Stimulated activated CD8-positive, alpha-beta memory T cell treated with anti-CD3 and anti-CD28 coated beads, Interleukin-15, amount 100 ng/mL, for 48 hours (primary cell): ENCODE measurements around the gene IDH3G.
"Not testable (repeated sequence)": the region's sequence is repeated elsewhere in the genome, so short reads cannot be mapped to it uniquely, and the experiment has no call there.

Experiments used
- DNase-seq, 2 donors: peaks; one replicate each; pipeline ENCODE4 v3.0.0-alpha.2; 2020; ENCODE audit warnings: low read depth in 2 of 2

Gene IDH3G

DNA sequence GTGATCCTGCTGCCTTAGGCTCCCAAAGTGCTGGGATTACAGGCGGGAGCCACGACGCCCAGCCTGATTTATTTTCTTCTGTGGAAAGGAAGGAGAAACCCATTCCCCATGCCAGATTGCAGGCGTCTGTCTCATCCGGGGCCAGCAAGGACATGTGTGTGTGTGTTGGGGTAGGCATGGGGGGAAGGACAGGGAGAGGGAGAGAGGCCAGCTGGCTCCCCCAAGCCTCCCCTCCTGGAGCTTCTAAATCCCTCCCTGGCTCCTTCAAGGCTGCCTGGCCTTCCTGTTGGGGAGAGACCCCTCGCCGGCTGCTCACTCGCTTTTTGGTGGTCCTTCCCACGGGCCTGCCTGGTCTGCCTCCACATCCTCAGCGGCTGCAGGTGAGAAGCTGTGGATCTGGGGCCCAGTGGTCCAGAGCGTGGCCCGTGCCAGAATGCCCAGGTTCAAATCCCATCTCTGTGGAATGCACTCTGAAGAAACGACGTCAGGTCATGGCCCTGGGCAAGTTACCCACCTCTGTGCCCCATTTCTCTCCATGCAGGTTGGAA, 31.5 kb downstream of the IDH3G start:
- DNase-seq, result no peak

DNA sequence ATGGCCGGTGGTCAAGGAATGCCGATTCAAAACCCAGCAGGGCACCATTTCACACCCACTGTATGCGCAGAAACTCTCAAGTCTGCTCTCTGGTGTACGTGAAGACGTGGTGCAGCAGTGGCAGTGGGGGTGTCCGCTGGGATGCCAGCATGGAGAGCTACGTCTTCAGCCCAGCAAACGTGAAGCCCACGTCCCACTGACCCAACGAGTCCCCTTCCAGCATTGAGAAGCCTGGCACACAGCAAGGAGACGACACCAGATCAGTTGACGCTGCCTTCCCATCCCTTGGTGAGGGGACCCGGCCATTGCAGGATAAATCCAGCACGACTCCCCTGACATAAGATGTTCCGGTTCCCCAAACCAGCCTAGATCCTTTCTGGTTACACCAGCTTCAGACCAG, 32.3 kb downstream of the IDH3G start:
- no peak for DNase-seq

DNA sequence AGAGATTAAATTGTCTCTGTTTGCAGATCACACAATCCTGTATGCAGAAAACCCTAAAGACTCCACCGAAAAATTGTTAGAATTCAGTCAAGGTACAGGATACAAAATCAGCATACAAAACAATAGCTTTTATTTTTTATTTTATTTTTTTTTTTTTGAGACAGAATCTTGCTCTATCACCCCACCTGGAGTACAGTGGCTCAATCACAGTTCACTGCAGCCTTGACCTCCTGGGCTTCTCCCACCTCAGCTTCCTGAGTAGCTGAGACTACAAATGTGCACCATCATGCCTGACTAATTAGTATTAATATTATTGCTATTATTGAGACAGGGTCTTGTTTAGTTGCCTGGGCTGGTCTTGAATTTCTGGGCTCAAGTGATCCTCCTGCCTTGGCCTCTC, 39.0 kb downstream of the IDH3G start:
- DNase-seq, result no peak

DNA sequence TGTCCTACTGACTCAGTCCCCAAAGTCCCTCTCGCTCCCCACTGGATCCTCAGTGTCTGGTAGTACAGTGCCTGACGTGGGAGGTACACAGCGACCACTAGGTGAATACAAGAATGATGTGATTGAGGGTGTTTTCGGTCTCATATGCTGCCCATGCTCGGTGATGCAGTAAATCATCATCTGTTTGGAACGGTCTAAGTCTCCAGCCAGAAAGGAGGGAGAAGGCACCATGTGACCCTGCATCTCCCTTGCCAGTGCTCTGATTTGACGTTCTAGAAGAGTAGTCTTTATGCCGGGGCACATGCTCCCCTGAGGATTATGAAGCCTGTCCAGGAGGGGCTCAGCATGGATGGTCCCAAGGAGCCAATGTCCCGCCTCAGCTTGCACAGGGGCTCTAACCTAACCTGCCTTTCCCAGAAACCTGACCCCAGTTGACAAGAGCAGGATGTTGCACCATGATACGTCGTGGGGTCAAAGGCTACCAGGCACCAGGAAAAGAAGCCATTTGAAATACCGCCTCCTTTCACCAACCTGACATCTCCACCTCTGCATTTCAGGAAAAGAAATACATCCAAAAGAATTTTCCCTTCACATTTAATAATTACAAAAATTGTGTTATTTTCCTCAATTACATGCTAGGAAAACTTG, 43.9 kb downstream of the IDH3G start:
- no peak for DNase-seq

DNA sequence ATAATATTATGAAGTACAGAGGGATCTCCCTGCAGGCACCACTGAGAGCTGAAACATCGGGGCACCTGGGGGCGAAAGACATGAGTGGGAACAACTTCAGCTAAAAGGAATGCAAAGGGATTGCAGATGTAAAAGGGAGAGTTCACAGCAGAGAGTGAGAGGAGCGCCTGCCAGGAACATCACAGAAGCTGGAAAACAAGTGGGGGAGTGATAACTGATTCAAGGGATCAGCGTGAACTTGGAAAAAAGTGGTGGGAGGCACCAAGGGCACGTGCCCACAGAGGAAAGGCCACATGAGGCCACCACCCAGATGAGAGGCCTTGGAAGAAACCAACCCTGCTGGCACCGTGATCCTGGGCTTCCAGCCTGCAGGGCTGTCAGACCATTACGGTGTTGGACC, 45.2 kb downstream of the IDH3G start:
- not testable (repeated sequence) for DNase-seq

DNA sequence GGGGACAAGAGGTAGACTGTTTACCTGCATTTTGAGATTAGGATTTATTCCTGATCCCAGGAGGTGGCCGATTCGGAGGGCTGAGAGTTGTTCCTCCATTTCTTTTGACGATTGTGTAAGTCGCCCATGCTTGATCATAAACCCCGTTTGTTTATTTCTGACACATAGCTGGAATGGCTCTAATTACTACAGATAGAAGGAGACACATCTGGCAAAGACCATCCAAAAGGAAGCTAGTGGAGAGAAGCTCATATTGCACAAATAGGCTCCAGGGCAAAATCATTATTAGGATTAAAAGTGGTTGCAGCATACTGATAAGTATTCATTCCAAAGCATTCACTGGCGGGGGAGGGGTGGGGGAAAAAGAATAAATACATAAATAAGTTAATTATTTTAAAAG, 47.2 kb downstream of the IDH3G start:
- not testable (repeated sequence) for DNase-seq

DNA sequence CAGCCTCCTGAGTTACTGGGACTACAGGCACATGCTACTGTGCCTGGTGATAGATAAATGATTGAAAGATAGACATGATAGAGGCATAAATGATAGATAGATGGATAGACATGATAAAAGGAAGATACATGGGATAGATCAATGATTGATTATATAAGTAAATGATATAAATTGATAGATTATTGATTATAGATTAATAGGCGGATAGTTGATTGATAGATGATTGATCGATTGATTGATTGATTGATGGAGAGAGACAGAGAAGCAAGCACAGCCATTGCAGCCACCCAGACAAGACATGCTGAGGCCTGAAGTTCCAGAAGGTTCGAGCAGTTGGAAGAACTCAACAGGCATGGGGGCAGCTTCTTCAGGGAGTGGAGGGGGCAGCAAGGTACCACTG, 47.8 kb downstream of the IDH3G start:
- DNase-seq, result no peak

DNA sequence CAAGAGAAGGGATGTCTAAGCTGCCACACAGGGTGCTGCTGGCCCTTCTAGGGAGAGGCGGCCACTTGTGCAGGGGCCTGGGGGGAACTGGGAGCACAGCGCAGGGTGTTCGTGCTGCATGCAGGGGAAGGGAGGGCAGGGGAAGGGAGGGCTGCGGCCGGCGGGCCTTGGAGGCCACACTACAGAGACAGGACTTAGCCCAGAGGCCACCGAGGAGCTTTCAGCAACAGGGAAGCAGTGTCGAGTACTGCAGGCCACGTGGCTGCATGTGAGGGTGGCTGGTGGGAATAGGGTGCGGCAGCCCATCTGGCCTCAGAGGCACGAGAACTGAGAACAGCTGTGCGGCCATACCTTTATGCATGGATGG, 49.1 kb downstream of the IDH3G start:
- not testable (repeated sequence) for DNase-seq

DNA sequence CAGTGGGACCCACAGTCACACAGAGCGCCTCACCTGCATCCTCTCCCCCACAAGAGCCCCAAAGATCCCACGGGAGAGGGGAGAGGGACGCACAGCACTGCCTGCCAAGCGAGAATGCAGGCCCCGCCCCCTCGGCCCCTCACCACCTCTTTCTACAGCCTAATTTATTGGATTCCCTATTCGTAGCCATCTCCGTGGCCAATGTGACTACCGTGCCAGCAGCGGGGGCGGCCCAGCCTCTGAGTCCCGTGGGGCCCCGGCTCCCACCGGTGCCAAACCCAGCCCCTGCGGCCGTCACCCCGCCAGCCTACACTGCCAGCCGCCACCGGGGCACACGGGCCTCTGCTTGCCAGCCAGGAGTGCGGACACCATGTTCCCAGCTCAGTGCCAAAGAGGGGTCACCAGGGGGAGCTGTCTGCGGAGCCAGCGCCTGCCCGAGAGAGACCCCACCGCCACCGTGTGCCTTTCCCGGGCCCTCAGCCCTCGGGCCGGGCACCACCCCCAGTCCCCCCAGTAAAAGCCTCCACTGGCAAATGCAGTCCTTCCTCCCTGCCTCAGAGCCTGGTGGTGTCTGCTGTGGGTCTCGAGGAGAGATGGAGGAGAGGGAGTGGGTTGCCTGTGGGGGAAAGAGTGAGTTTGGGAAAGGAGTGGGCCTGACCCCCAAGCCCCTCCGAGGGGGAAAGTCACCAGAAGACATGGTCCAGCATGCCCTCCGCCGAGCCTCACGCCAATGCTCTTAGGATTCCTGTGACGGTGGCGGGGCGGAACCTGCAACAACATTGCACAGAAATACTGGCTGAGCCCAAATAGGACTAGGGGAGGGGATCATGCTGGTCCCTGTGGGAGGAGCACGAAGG, 49.7 kb downstream of the IDH3G start:
- no peak for DNase-seq

DNA sequence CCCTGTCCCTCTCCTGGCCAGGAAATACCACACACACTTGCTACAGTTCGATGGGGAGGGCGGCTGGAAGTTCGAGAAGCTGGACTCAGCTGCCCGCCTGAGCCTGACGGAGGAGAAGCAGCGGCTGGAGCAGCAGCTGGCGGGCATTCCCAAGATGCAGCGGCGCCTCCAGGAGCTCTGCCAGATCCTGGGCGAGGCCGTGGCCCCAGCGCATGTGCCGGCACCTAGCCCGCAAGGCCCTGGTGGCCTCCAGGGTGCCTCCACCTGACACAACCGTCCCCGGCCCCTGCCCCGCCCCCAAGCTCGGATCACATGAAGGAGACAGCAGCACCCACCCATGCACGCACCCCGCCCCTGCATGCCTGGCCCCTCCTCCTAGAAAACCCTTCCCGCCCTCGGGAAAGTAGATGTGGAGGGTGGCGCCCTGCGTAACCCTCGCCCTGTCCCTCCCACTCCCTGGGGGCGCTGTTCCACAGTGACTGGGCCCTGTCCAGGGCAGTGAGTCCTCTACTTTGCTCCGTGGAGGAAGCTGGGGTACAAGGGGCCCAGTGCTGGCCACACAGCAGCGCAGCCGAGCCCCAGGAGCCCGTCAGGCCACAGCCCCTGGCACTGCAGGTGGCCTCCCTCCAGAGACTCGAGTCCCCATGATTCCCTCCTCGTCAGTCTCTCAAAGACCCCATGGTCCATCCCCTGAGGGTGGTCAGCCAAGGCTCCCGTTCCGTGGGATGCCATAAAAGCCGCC, 50.5 kb downstream of the IDH3G start:
- not testable (repeated sequence) for DNase-seq

DNA sequence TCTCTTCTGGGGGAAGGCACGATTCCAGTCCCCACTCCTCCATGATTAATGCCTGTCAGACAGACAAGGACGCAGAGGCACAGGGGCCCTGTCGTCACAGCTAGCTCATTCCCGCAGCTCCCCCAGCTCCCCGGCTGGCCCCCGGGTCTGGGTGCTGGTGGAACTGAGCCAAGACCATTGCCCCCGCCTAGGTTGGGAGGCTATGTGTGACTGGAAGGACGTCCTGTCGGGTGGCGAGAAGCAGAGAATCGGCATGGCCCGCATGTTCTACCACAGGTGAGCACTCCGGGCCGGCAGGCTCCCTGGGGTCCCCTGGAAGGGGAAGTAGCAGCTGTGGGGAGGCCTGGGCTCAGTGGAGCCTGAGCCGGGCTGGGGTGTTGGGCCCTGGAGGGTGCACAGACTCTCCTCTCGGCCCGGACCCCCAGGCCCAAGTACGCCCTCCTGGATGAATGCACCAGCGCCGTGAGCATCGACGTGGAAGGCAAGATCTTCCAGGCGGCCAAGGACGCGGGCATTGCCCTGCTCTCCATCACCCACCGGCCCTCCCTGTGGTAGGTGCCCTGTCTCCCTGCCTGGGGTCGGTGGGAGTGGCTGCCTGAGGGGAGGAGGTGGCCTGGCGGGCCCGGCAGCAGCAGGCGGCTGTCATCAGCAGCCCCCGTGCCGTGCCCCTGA, 51.2 kb downstream of the IDH3G start:
- not testable (repeated sequence) for DNase-seq

DNA sequence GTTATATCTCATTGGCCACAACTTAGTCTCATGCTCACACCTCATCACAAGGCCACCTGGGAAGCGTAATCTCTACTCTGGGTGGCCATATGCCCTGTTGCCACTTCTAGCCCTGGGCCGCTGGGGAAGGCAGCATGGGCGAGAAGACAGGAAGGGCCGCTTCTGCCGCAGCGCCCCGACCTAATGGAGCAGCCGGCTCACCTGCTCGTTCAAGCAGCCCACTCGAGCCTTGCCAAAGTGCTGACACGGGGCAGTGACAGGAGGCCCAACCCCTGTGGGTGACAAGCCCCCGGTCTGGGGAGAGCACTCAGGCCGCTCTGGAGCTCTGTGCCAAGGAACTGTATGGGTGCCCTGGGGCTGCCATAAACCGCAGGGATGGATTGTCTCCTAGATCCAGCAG, 52.1 kb downstream of the IDH3G start:
- DNase-seq, result not testable (repeated sequence)

DNA sequence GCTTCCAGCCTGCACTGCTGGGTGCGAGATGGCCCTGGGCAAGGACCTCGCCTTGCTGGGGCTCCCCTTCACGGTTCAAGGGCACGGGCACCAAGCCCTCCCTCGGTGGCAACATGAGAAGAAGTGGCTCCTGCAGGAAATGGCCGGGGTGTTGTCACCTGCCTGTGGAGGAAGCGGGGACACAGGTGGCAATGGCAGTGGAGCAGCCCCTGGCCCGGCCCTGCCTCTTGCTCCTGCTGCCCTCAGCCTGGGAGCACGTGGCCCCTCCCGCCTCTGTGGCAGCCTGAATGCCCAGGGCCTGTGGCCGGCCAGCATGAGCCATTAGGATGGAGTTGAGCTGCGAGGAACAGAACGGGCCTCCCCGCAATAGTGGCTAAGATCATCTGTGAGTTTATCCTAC, 52.7 kb downstream of the IDH3G start:
- no peak for DNase-seq

DNA sequence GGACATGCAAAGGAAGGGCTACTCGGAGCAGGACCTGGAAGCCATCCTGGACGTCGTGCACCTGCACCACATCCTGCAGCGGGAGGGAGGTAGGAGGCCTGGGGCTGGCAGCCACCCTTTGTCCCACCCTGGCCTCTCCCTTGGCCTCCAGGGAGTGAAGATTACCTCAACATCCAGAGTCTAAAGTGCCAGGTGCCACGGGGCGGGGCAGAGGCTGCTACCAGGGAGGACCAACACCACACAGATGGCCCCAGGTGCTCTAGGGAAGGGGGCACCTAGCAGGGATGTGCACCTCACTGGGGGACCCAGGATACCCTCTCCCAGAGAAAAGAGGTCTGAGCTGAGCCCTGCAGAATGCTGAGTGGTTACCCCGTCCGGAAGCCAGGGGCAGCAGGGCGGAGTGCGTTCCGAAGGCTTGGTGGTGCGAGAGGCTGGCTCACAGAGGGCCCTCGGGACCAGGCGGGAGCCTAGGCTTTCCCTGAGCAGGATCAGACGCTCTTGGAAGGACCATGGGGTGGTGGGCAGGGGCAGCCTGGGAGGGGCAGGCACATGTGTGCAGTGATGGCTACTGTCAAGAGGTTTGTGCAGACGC, 53.4 kb downstream of the IDH3G start:
- DNase-seq, result no peak

DNA sequence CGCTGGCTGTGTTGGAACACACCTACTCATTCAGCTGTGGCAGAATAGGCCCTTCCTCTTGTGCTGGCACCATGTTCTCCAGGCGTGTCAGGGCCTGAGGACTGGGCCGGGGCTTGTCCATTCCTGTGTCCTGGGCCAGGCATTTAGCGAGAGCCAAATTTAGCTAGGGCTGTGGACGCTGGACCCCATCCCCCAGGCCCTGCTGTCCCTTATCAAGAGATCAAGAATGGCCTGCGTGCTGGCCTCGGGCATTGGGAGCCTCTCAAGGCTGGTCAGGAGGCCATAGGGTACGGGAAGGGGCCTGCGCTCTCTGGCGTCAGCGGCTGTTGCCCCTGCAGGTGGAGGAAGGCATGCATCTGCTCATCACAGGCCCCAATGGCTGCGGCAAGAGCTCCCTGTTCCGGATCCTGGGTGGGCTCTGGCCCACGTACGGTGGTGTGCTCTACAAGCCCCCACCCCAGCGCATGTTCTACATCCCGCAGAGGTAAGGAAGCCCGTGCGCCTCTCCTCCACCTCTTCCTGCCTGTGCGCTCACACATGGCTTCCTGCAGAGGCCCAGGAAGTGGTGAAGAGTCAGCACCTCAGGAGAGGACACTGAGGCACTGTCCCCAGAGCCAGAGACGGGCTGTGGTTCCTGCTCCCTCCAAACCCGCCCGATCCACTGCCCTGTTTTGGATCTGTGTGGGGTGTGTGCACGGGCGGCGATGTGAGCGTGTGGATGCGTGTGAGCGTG, 54.3 kb downstream of the IDH3G start:
- no peak for DNase-seq

DNA sequence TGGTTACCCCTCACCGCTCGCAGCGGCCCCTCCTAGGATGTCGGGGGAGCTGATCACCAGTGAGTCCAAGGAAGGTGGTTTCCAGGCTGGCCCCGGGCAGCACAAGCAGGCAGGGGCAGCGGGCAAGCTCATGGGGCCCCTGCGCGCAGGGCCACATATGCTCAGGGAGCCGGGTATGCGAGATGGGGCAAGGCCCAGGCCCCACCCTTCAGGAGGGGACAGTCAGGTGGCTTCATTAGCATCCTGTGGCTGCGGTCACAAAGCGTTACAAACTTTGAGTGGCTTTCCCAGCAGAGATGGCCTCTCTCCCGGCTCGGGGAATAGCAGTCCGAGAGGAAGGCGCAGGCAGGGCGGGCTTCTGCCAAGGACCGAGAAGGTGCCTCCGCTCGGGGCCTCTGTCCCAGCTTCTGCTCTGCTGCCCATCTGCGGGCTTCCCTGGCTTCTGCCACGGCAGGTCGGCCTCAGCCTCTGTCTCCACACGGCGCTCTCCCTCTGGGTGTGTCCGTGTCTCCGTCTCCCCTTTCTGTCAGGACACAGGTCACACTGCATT, 56.0 kb downstream of the IDH3G start:
- no peak for DNase-seq

DNA sequence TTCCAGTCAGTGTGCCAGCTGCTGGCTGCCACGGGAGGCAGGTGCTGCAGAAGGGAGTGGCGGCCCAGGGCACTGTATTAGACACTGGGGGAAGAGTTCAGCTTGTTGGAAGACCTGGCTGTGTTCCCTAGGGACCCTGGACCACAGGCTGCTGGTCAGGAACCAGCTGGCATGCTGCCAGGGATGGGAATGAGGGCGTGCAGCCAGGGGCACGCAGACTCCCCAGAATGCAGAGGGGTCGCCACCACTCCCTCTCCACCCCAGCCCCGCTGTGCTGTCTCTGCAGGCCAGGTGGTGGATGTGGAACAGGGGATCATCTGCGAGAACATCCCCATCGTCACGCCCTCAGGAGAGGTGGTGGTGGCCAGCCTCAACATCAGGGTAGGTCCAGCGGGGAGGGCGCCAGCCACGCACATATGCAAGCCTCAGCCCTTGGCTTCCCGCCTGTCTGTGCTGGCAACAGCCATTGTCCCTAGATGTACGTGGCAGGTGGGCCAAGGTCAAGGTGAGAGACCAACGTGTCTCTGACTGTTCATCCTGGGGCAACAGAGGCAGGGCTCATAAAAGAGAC, 57.2 kb downstream of the IDH3G start:
- DNase-seq, result no peak

DNA sequence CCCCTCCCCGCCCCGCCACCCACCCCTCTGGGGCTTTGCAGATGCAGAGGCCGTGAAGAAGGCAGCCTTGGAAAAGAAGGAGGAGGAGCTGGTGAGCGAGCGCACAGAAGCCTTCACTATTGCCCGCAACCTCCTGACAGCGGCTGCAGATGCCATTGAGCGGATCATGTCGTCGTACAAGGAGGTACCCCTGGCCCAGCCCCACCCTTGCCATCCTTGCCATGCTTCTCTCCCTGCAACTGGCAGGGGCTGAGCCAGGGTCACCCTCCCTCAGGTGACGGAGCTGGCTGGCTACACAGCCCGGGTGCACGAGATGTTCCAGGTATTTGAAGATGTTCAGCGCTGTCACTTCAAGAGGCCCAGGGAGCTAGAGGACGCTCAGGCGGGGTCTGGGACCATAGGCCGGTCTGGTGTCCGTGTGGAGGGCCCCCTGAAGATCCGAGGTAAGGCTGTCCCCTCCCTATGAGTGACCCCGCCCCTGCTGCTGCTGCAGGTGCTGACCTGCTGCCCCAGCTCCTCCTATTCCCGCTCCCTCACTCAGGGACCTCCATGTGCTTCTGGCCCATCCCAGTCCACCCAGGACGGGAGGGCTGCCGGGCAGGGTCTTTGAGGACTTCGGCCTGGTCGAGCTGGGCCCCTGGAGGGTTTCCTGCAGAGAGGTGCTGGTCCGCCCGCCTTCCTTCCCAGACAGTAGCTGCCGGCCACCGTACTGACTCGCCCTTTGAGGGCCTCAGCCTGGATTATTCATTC, 57.9 kb downstream of the IDH3G start:
- DNase-seq, result no peak
